HG02970 (cell line): Measurements from ENCODE around the gene DNAL4.
"Not testable (repeated sequence)": the region's sequence is repeated elsewhere in the genome, so short reads cannot be mapped to it uniquely, and the experiment has no call there.

ENCODE experiments used
- ATAC-seq: cut with Tn5 transposase; IDR thresholded peaks from one replicate; pipeline ENCODE4 v1.9.1; 2021; ENCODE audit warnings: mild to moderate bottlenecking, moderate library complexity, moderate number of reproducible peaks; ENCODE audit not compliant: unreplicated experiment, low FRiP score

Gene DNAL4

DNA sequence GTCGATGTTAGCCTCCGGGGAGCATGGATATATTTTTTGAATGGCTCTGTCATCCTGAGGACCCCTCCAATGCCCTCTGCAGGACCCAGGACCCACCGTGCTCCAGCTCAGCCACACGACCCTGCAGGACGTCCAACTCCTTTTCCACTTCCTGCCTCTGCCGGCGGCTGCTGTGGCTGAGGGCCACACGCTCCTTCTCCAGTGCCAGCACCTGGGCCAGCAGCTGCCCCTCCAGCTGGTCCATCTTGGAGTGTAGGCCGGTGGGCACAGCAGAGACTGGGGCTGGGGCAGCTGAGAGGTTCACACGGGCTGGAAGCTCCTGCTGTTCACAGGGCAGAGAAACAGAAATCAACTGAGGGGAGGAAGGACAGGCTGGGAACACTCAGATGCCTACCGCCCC is 34.2 kb upstream of the DNAL4 start:
- no peak for ATAC-seq

DNA sequence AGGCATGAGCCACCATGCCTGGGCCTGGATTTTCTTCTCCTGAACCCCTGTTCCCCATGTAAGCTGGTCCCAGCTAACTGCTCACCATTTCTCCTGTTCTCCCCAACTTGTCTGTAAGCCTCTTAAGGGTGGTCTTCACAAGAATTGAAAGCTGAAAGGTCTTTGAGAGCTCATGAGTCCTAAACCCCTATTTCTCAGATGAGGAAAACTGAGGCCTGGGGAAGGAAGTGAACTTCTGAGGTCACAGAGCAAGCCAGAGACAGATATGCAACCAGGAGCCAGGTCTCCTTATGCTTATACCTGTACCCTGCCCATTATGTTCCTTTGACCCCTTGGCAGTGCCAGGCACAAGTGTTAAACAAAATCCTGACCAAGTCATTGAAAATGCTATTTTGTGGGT is 33.6 kb upstream of the DNAL4 start:
- no peak for ATAC-seq

GRCh38 chr22:38826801-38827200 is 32.9 kb upstream of the DNAL4 start:
- no peak for ATAC-seq

DNA sequence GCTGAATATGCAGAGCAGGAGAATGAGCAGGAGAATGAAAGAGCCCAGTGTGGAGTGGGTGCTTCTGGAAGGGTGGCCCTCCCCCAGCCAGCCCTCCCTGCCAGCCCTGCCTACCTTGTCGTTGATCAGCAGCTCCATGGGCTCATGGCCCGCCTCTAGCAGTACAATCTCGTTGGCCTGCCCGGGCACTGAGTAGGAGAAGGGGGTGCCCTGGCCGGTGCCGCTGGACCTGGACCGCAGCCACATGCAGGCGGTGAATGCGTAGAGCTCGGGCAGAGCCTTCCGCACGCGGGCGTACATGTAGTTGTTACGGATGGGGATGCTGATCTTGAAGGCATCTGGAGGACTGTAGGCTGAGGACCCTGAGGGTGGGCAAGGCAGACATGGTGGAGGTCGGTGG is 32.4 kb upstream of the DNAL4 start:
- no peak for ATAC-seq

DNA sequence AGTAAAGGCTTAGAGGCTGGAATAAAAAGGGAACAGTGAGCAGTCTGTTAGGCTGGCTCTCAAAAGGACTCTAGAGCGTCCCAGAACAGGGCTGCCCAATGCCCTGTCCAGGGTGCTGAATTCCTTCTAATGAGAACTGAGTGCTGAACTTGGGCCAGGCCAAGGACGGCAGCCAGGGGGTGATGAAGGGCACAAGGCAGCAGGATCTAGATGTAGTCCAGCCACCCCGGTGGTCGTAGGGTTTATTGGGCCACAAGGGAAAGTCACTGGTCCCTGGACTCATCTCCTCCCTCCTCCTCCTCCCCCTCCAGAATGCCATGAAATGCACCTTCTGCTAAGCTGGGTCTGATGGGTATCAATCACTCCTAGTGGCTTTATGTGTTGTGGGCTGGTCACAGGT is 30.6 kb upstream of the DNAL4 start:
- ATAC-seq, result no peak

DNA sequence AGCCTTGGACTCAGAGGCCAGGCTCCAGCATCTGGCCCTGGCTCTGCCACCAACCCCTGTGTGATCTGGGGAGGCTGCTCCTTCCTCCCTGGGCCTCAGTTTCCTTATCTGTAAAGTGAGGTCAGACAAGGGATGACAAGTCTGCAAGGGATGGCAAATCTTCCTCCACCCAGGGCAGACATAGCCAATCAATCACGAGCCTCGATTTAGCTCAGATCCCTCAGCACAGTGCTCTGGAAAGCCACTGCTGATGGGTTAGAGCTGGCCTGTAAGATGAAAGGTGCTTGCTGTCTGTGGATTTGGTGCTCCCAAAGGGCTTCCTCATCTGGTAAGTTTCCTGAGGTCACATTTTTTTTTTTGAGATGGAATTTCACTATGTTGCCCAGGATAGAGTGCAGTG is 29.7 kb upstream of the DNAL4 start:
- ATAC-seq, result no peak

GRCh38 chr22:38823076-38823475 is 29.1 kb upstream of the DNAL4 start:
- ATAC-seq, result no peak

- ATAC-seq, result no peak
Observed at GRCh38 chr22:38820020-38820419, 26.1 kb upstream of the DNAL4 start.

DNA sequence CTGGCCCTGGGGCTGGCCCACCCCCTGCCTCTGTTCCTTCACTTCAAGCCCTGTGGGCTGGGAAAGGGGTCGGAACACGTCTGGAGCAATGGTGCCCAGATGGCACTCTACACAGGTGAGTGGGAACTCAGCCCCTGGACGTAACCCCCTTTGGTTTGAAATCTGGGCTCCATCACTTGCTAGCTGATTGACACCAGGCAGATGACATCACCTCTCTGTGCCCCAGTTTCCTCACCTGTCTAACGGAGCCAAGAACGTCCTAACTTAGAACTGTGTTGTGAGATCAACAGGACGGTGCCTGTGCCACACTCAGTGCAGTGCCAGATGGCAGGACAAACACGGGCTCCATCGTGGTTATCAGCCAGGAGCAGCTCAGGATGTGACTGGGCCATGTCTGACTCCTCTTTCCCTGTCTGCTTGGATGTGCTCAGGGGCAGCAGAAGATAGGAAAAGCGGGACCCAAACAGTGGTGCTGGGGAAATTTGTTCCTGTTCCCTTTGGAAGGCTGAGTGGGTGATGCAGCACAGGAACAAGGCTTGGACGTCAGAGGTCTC is 25.5 kb upstream of the DNAL4 start:
- ATAC-seq, result no peak

GRCh38 chr22:38817196-38817595 is 23.3 kb upstream of the DNAL4 start:
- no peak for ATAC-seq

DNA sequence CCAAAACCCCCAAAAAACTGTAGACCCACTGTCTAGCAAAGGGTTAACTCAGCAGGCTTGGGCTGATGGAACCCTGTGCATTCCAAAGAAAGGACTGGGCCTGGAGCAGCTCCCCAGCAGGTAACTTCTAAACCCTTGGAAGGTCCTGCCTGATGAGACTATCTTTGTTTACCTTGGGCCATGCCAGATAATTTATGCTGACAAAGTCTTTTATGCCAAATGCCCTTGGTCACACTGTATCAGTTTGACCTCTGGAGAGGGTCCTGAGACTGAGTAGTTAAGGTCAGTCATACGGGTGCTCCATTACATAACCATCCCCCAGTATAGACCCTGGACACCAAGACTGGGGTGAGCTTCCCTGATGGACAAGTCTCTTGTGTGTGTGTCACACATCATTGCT is 21.9 kb upstream of the DNAL4 start:
- no peak for ATAC-seq

DNA sequence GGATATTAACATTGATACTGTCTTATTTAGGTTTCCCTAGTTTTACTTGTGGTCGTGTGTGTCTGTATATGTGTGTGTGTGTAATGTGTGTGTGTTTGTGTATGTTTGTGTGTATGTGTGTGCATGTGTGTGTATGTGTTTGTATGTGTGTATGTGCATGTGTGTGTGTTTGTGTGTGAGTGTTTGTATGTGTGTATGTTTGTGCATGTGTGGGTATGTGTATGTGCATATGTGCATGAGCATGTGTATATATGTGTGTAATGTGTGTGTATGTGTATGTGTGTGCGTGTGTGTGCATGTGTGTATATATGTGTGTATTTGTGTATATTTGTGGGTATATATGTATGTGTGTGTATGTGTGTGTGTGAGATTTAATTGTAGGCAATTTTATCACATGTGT is 17.3 kb upstream of the DNAL4 start:
- no peak for ATAC-seq

DNA sequence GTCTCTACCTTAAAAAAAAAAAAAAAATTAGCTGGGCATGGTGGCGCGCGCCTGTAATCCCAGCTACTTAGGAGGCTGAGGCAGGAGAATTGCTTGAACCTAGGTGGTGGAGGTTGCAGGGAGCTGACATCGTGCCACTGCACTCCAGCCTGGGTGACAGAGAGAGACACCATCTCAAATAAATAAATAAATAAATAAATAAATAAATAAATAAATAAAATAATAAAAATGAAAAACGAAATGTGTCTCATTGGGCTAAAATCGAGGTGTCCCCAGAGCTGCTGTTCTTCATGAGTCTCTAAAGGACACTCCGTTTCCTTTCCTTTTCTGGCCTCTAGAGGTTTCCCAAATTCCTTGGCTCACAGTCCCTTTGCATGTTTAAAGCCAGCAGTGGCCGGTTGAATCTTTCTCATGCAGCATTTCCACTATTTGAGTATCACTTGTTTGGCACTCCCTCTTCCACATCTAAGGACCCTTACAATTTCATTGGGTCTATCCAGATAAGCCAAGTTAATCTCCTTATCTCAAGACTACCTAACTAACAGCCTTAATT is 11.2 kb upstream of the DNAL4 start:
- ATAC-seq, result not testable (repeated sequence)

DNA sequence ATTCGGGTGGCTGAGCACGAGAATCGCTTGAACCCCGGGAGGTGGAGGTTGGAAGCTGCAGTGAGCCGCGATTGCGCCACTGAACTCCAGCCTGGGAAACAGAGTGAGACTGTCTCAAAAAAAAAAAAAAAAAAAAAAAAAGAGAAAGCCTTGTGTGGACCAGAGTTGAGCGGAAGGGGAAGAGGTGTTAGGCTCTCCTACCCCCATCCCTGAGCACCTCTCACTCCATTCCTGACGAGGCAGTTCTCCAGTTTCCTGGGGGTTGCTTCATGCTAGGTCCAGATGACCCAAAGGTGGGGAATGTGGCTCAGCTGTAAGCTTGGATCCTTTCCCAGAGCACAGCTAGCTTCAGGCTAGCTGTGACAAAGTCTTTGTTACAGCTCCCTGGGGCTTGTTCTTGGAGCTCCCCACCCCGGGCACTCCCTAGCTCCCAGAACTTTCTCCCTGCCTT is 8.8 kb upstream of the DNAL4 start:
- no peak for ATAC-seq

DNA sequence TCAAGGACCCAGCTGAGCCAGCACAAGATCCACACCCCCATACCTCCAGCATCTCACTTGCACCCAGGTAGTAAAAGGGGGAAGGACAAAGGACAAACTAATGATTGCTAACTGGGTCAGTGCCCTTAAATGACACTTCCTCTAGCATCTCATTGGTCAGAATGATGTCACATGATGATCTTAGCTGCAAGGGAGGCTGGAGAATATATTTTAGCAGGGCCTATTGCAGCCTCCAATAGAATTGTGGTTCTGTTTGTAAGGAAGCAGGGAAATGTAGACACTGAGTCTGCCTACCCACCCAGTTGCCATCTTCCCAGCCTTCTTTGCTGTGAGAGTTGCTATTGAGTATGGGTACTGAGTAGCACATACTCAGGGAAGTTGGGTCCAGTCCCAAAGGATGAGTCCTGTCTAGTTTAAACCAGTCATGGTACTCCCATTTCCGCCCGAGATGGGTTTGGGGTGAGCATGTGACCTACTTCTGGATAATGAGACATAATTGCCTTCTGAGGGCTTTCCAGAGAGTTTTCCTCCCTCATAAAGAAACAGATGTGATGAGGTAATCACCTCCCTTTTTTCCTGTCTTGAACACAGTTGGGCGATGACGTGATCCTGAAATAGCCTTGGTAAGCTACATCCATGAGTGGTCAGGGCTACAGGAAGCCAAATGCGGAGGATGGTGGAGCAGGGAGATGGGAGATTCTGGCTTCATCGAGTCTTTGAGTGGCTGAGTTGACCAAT is 5.5 kb upstream of the DNAL4 start:
- no peak for ATAC-seq

DNA sequence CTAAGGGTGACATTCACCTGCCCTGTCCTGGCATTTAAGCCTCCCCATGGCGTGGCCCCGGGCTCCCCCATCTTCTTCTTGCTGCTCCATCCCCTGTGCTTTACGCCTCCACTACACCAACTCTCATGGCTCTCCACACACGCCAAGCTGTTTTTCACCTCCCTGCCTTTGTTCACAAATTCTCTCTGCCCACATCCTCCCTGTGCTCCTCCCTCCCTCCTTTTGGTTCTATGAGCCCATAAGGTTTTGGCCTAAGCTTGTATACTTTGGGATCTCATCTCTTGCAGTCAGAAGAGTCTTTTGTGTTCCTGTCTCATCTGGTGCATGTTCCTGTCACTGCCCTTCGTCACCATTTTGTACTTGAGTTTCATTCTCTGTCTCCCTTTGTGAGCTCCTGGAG is 4.6 kb upstream of the DNAL4 start:
- ATAC-seq, result no peak

- ATAC-seq, result no peak
Observed at GRCh38 chr22:38796262-38796957, 2.5 kb upstream of the DNAL4 start.

DNA sequence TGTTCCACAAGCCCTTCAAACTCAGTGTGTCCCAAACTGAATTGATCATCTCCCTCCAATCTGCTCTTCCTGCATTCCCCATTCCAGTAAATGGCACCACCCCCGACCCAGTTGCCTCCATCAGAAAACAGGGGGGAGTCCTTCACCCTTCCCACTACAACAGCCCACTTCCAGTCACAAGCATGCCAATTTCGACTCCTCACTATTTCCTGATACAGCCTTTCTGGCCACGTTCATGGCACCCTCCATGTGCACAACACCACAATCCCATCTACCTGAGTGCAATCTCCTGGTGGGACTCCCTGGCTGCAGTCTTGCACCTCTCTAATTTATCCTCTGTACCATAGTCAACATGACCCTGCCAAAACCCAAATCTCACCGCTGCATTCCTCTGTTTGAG is 1.6 kb upstream of the DNAL4 start:
- ATAC-seq, result no peak

- no peak for ATAC-seq
Observed at GRCh38 chr22:38793317-38793716, 626 bp downstream of the DNAL4 start.

DNA sequence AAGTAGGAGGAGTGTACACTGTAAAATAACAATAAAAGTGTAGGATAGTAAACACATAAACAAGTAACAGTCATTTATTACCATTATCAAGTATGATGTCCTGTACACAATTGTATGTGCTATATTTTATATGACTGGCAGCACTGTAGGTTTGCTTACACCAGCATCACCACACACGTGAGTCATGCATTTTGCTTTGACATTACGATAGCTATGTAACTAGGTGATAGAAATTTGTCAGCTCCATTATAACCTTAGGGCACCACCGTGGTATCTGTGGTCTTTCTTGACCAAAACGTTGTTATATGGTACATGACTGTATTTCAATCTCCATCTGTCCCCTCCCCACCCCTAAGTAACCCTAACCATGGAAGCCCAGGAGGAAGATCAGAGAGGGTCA is 1.1 kb downstream of the DNAL4 start:
- ATAC-seq, result no peak

- no peak for ATAC-seq
Observed at GRCh38 chr22:38789606-38790005, 4.3 kb downstream of the DNAL4 start.

DNA sequence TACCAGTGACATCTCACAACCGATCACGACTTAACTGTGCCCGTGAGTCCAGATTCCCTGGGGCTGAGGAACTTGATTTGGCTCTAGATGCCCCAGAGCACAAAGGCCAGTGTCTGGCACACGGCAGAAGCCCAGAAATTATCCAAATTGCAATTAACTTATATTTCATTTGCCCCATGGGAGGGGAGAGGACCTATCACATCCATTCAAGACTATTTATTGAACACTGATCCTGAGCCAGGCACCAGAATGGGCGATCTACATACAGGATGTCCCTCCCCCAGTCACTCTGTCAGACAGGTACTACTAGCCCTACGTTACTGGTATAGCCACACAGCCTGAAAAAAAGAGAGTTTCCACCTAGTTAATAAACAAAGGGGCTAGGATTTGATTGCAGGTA is 5.1 kb downstream of the DNAL4 start:
- ATAC-seq, result no peak
